Measurements from ENCODE around the gene PDSS2.

Gene PDSS2

GRCh38 chr6:107103082-107103481 lies 356.3 kb downstream of the PDSS2 start:
- no peaks in the 10 kb centered on the region for H3K27me3 ChIP-seq (ENCODE audit: insufficient read depth, low read depth, severe bottlenecking)
- H3K36me3 ChIP-seq = no peaks in the 10 kb centered on the region
- no peak for TF ChIP-seq CTCF (IDR thresholded peaks at IDR 0.05; ENCODE audit: low read depth, low read length)
- no peaks in the 10 kb centered on the region for H3K9me3 ChIP-seq (ENCODE audit: severe bottlenecking)
- no peak for DNase-seq
- H3K4me3 ChIP-seq (ENCODE audit: low read depth, low read length) = no peak overlapping the region
- no peak overlapping the region for H3K27ac ChIP-seq

All from WERI-Rb-1 (cell line).